HT-29 (cell line): ENCODE data around the gene PLEKHH3. TPM values are rescaled to one million over a fixed set of nuclear protein-coding genes. Genes with fewer than 3 reads are reported as not detected.
"Not testable (repeated sequence)": the region's sequence is repeated elsewhere in the genome, so short reads cannot be mapped to it uniquely, and the experiment has no call there.

Experiments used
- DNase-seq: peaks from one replicate; pipeline ENCODE4 v3.0.0-alpha.2; 2015; ENCODE audit warnings: low spot score
- small RNA-seq: library from RNA; depleted of rRNA; stranded (forward); fragments of <200 nt; gene quantifications from one replicate; pipeline ENCODE3, GENCODE V24; 2014
- total RNA-seq: library from RNA; depleted of rRNA; stranded (reverse); fragments of >200 nt; shearing (Covaris generic); gene quantifications from 2 replicates; pipeline ENCODE4 v1.2.3, GENCODE V29; 2014; rRNA removed

Gene PLEKHH3
- total RNA-seq, 1 experiment from 2014 or later: 49.4 TPM

DNA sequence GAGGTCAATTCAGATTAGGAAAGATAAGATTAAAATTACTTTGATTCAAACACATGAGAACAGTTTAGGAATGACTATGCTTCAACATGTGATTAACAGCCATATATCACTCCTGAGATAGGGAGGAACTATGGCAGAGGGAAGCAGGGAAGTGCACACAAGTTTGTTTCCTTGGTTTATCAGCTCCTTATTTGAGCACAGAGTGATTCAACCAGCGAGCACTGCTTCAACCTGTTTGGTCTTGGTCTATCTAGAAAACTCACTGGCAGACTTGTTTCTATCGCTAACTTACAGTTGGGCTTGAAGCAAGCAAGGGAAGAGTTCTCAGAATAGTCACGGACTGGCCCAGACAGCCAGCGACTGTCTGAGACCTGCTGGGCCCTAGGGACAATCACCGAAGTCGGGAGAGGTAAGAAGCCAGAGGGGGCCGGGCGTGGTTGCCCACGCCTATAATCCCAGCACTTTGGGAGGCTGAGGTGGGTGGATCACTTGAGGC lies 43.8 kb downstream of the PLEKHH3 start:
- DNase-seq: no peak

DNA sequence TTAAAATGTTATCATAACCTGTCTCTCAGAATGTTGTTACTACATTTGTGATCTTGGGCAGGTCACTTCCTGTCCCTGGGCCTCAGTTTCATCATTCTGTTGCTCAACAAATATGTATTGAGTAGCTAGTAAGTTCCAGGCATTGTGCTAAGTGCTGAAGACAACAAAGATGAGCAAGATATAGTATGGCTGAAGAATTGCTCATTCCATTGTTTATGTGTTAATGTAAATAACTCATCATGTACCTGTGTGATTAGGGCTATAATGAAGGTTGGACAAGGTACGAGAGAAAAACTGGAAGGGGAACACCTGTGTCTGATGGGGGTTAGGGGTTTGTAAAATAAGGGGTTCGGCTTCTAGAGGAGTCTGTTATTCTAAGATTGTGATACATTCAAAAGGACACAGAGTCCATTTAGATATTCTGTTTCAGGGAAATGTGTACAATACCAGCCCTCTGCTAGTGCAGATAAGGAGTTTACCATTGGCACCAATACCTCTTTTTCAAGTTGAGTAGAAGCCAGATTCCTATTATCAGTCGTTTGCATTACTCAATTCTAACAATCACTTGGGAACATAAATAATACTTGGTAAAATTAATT lies 47.3 kb downstream of the PLEKHH3 start:
- DNase-seq: no peak

GRCh38 chr17:42627032-42627764 lies 49.6 kb downstream of the PLEKHH3 start:
- DNase-seq: not testable (repeated sequence)

DNA sequence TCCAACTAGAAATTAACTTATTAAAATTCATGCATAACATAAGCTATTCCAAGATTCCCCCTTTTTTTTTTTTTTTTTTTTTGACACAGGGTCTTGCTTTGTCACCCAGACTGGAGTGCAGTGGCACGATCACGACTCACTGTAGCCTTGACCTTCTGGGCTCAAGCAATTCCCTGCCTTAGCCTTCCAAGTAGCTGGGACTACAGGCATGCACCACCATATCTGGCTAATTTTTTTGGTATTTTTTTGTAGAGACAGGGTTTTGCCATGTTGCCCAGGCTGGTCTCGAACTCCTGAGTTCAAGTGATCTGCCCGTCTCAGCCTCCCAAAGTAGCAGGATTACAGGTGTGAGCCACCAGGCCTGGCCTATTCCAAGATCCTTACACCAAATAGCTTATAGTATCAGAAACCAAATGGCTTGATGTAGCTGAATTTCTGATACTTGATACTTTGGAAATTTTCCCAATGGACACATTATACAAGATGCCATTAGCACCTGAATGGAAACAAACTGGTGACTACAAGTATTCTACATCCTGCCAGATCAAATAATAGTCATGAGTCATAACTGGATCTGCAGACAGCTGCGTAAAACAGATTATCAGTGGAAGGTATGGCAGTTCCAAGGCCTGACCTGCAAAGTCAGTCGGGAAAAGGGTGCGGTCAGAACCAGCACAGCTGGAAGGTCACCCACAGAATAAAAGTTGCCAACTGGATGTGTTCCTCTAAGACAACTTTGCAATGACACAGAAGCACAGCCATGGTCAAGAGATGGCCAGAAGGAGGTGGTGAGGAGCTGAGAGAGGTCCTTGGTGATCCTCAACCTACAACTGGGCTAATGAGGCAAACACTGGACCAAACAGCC lies 52.8 kb downstream of the PLEKHH3 start:
- DNase-seq: peak; percentile 48

DNA sequence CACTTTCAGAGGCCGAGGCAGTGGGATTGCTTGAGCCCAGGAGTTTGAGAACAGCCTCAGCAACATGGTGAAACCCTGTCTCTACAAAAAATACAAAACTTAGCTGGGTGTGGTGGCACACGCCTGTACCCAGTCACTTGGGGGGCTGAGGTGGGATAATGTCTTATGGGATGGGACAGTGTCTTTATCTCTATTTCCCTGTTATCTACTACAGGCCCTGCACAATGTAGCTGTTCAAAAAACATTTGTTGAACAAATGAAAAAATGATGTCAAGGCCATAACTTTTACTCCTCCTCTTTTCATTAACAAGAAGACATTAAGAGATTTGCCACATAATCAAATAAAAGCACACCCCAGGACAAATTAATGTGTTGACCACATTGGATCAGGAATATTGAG lies 53.5 kb downstream of the PLEKHH3 start:
- DNase-seq: no peak

DNA sequence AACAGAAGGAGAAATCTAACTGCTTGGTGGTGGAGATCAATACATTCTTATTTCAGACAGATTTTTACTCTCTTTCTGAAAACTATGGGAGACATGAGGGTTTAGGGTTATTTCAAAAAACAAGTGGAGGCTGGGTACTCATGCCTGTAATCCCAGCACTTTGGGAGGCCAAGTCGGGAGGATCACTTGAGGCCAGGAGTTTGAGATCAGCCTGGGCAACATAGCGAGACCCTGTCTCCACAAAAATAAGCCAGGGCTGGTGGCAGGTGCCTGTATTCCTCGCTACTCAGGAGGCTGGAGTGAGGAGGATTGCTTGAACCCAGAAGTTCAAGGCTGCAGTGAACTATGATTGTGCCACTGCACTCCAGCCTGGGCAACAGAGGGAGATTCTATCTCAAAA lies 54.8 kb downstream of the PLEKHH3 start:
- not testable (repeated sequence) for DNase-seq

GRCh38 chr17:42618442-42619150 lies 58.2 kb downstream of the PLEKHH3 start:
- DNase-seq: peak; percentile 81

GRCh38 chr17:42617956-42618431 lies 58.8 kb downstream of the PLEKHH3 start:
- DNase-seq: no peak

Small RNAs within 50 kb of the gene (small RNA-seq; reads per million reads assigned to genes)
- not detected for gene MIR6780A

Other genes with a start within 250 kb of the PLEKHH3 start
- 35.0 and 38.4 TPM in 2 replicates for gene ATP6V0A1, start 218.1 kb downstream of the PLEKHH3 start, total RNA-seq
- gene NAGLU, start 140.8 kb downstream of the PLEKHH3 start, total RNA-seq: 54.9 and 65.5 TPM in 2 replicates
- 0.91 and 1.7 TPM in 2 replicates for gene HSD17B1, start 124.1 kb downstream of the PLEKHH3 start, total RNA-seq
- gene COASY, start 114.8 kb downstream of the PLEKHH3 start, total RNA-seq: 82.1 and 103 TPM in 2 replicates
- gene MLX, start 109.9 kb downstream of the PLEKHH3 start, total RNA-seq: 55.9 and 63.1 TPM in 2 replicates
- 12.4 and 16.0 TPM in 2 replicates for gene PSMC3IP, start 99.3 kb downstream of the PLEKHH3 start, total RNA-seq
- gene RETREG3, start 67.6 kb downstream of the PLEKHH3 start, total RNA-seq: 38.1 and 44.7 TPM in 2 replicates
- gene TUBG1, start 67.3 kb downstream of the PLEKHH3 start, total RNA-seq: 123 and 127 TPM in 2 replicates
- 7.4 and 8.7 TPM in 2 replicates for gene TUBG2, start 17.7 kb downstream of the PLEKHH3 start, total RNA-seq
- gene CCR10, start 4.8 kb upstream of the PLEKHH3 start, total RNA-seq: not detected in 2 replicates
- 0.08 and 0.23 TPM in 2 replicates for gene CNTNAP1, start 5.5 kb upstream of the PLEKHH3 start, total RNA-seq
- gene EZH1, start 68.0 kb upstream of the PLEKHH3 start, total RNA-seq: 11.8 and 12.2 TPM in 2 replicates
- gene RAMP2, start 84.2 kb upstream of the PLEKHH3 start, total RNA-seq: not detected in 2 replicates
- gene VPS25, start 96.5 kb upstream of the PLEKHH3 start, total RNA-seq: 76.1 and 84.4 TPM in 2 replicates
- 7.8 and 8.6 TPM in 2 replicates for gene WNK4, start 103.6 kb upstream of the PLEKHH3 start, total RNA-seq
- 82.9 and 86.2 TPM in 2 replicates for gene COA3, start 121.7 kb upstream of the PLEKHH3 start, total RNA-seq
- 0.13 and 0.66 TPM in 2 replicates for gene CNTD1, start 121.9 kb upstream of the PLEKHH3 start, total RNA-seq
- 108 and 118 TPM in 2 replicates for gene BECN1, start 147.3 kb upstream of the PLEKHH3 start, total RNA-seq
- 96.8 and 142 TPM in 2 replicates for gene PSME3, start 156.4 kb upstream of the PLEKHH3 start, total RNA-seq
- gene AOC2, start 167.6 kb upstream of the PLEKHH3 start, total RNA-seq: 1.6 and 1.8 TPM in 2 replicates
- gene AOC3, start 174.2 kb upstream of the PLEKHH3 start, total RNA-seq: 0.23 TPM in 1 of 2 replicates, not detected in the other
- not detected in 2 replicates for gene G6PC1, start 223.8 kb upstream of the PLEKHH3 start, total RNA-seq